Fibroblast of lung (primary cell): ENCODE results near the gene BSND. TPM values are rescaled to one million over a fixed set of nuclear protein-coding genes. Genes with fewer than 3 reads are reported as not detected.
A peak's percentile ranks its signal among the peaks of the same experiment; 100 is the strongest.

Experiments used
- DNase-seq, 2 donors: peaks; one replicate each; pipeline versions ENCODE4 v3.0.0 to v3.0.0-alpha.2; 2010; ENCODE audit warnings: low read depth in 2 of 2
- H2AFZ ChIP-seq: 2 replicates; pipeline ENCODE4 v1.5.1; 2012; ENCODE audit warnings: low read length, control low read depth, inconsistent platforms
- H3K27ac ChIP-seq: 2 replicates; pipeline ENCODE4 v1.5.1; 2011; ENCODE audit warnings: low read length, control low read depth; ENCODE audit not compliant: insufficient read depth
- H3K27me3 ChIP-seq: 2 replicates; pipeline ENCODE4 v1.5.1; 2011; ENCODE audit warnings: mild to moderate bottlenecking, low read length; ENCODE audit not compliant: control insufficient read depth, insufficient read depth
- H3K36me3 ChIP-seq: 2 replicates; pipeline ENCODE4 v1.5.1; 2011; ENCODE audit warnings: low read length; ENCODE audit not compliant: control insufficient read depth, insufficient read depth
- H3K4me1 ChIP-seq: 2 replicates; pipeline ENCODE4 v1.5.1; 2011; ENCODE audit warnings: low read length; ENCODE audit not compliant: control insufficient read depth, insufficient read depth; ENCODE audit errors: extremely low read depth
- H3K4me2 ChIP-seq: 2 replicates; pipeline ENCODE4 v1.5.1; 2011; ENCODE audit warnings: low read length, control low read depth; ENCODE audit not compliant: insufficient read depth; ENCODE audit errors: extremely low read depth
- H3K4me3 ChIP-seq, 4 experiments: fragments of 200-600 bp in 1 of 4; sonication (generic) in 1 of 4; replicated peaks in 1 of 4; 2 replicates each; pipeline ENCODE4 v1.5.1; 2011 to 2016; ENCODE audit warnings: low read length in 4 of 4, low read depth in 3 of 4, mild to moderate bottlenecking in 3 of 4, control low read depth in 2 of 4, inconsistent platforms in 1 of 4, mixed read lengths in 1 of 4; ENCODE audit not compliant: insufficient read depth in 1 of 4; ENCODE audit errors: control extremely low read depth in 1 of 4
- H3K79me2 ChIP-seq: 2 replicates; pipeline ENCODE4 v1.5.1; 2012; ENCODE audit warnings: mild to moderate bottlenecking, low read length, inconsistent platforms; ENCODE audit not compliant: control insufficient read depth, insufficient read depth
- H3K9ac ChIP-seq: 2 replicates; pipeline ENCODE4 v1.5.1; 2011; ENCODE audit warnings: mild to moderate bottlenecking, low read length, control low read depth; ENCODE audit not compliant: insufficient read depth
- H3K9me3 ChIP-seq: 2 replicates; pipeline ENCODE4 v1.5.1; 2012; ENCODE audit warnings: low read depth, low read length; ENCODE audit not compliant: control insufficient read depth, insufficient read depth
- H4K20me1 ChIP-seq: 2 replicates; pipeline ENCODE4 v1.5.1; 2011; ENCODE audit warnings: low read length; ENCODE audit not compliant: control insufficient read depth, insufficient read depth; ENCODE audit errors: extremely low read depth
- EZH2 ChIP-seq: IDR thresholded peaks from 2 replicates; pipeline ENCODE4 v1.5.1; 2012; ENCODE audit warnings: low read length, control low read depth, mild to moderate bottlenecking; ENCODE audit errors: missing control alignments
- polyA plus RNA-seq, 2 donors: library from polyadenylated mRNA; depleted of rRNA in 1 of 2; stranded (reverse) in 1 of 2; unstranded in 1 of 2; fragments of >200 nt; gene quantifications; 2 replicates each; pipeline ENCODE4 v1.2.1, GENCODE V29; 2011 to 2012; ENCODE audit warnings: missing spikeins in 1 of 2
- total RNA-seq: library from RNA; depleted of rRNA; stranded (reverse); fragments of >200 nt; gene quantifications from 2 replicates; pipeline ENCODE4 v1.2.1, GENCODE V29; 2014
- TF ChIP-seq, protein P1 (sequence below), 2 donors: IDR thresholded peaks in 1 of 2; conservative IDR thresholded peaks in 1 of 2; 1 replicate in 1 of 2; 2 replicates in 1 of 2; pipeline ENCODE4 v1.5.1; 2011 to 2012; ENCODE audit warnings: low read length in 2 of 2, control low read depth in 1 of 2, inconsistent platforms in 1 of 2, low read depth in 1 of 2, mild to moderate bottlenecking in 1 of 2

Gene BSND
- total and polyA plus RNA-seq, 2 donors (not counting 1 experiment from before 2014, with no cell fraction given) = not detected

DNA sequence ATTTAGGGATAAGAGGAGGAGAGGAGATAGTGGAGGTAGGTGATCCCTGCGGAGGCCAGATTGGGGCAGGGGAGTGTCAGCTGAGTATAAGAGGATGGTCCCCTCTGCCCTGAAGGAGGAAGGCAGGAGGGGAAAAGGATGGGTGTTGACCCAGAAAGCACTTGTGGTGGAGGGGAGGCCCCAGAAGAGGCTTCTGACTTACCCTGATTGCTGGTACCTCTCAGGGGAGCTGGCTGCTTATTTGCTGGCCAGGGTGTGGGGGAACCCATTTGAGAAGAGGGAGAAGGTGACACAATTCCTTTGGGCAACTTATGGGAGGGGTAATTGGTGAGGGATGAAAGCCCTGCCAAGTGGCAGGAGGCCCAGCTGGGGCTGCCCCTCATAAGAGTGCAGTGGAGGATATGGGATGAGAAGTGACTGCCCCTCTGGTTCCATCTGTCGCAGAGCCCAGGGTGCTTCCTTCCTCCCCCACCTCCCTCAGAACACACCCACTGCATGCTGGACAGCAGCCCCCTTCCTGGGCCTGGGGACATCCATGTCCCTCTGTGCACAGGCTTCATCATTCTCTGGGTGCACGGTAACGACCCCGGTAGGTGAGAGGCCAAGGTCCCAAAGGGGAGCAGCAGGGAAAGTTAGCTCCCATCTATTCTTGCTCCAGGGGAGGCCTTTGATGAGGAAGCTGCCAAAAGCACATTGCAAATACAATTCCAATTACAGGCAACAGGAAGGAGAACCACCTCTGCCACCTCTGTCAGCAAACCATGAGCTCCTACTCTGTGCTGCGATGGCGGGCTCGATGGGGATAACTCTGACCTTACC lies 39.2 kb downstream of the BSND start:
- peaks cover 75% of the 10 kb centered on the region for H3K27me3 ChIP-seq
- no peak for DNase-seq
- no peaks in the 10 kb centered on the region for H3K79me2 ChIP-seq
- no peak overlapping the region for H3K4me2 ChIP-seq
- no peaks in the 10 kb centered on the region for H4K20me1 ChIP-seq
- no peaks in the 10 kb centered on the region for H3K36me3 ChIP-seq
- H3K4me1 ChIP-seq = no peaks in the 10 kb centered on the region
- no peak overlapping the region for H2AFZ ChIP-seq
- no peaks in the 10 kb centered on the region for H3K9me3 ChIP-seq
- no peak overlapping the region for H3K27ac ChIP-seq
- TF ChIP-seq EZH2 = no peak
- TF ChIP-seq, protein P1, sequence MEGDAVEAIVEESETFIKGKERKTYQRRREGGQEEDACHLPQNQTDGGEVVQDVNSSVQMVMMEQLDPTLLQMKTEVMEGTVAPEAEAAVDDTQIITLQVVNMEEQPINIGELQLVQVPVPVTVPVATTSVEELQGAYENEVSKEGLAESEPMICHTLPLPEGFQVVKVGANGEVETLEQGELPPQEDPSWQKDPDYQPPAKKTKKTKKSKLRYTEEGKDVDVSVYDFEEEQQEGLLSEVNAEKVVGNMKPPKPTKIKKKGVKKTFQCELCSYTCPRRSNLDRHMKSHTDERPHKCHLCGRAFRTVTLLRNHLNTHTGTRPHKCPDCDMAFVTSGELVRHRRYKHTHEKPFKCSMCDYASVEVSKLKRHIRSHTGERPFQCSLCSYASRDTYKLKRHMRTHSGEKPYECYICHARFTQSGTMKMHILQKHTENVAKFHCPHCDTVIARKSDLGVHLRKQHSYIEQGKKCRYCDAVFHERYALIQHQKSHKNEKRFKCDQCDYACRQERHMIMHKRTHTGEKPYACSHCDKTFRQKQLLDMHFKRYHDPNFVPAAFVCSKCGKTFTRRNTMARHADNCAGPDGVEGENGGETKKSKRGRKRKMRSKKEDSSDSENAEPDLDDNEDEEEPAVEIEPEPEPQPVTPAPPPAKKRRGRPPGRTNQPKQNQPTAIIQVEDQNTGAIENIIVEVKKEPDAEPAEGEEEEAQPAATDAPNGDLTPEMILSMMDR (conservative IDR thresholded peaks at IDR 0.05 in 1 of 2, IDR thresholded peaks at IDR 0.05 in 1 of 2; ENCODE audit: low read depth in 1 of 2, low read length in 2 of 2) = no peak
- H3K9ac ChIP-seq = no peak overlapping the region
- no peak overlapping the region for H3K4me3 ChIP-seq

DNA sequence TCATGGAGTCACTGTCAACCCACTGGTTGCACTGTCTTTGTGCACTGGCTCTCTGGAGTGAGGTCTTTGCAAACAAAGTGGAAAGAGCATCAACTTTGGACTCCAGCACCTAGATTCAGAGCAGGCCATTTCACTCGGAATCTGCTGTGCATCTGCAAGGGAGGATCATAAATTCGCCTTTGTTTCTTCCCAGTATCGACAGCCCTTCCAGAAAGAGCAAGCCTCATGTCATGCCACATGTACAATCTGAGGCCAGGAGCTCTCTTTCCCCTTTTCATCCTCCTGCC lies 39.8 kb downstream of the BSND start:
- no peak for TF ChIP-seq EZH2
- TF ChIP-seq, protein P1 (conservative IDR thresholded peaks at IDR 0.05 in 1 of 2, IDR thresholded peaks at IDR 0.05 in 1 of 2; ENCODE audit: low read depth in 1 of 2, low read length in 2 of 2) = no peak
- Histone ChIP-seq H3K27ac (no peak overlapping the region), H3K9ac (no peak overlapping the region), H3K9me3 (no peaks in the 10 kb centered on the region), H3K27me3 (peaks cover 72% of the 10 kb centered on the region), H4K20me1 (no peaks in the 10 kb centered on the region), H3K4me3 (no peak overlapping the region), H3K36me3 (no peaks in the 10 kb centered on the region), H3K4me1 (no peaks in the 10 kb centered on the region), H2AFZ (no peak overlapping the region), H3K79me2 (no peaks in the 10 kb centered on the region), H3K4me2 (no peak overlapping the region)
- no peak for DNase-seq

DNA sequence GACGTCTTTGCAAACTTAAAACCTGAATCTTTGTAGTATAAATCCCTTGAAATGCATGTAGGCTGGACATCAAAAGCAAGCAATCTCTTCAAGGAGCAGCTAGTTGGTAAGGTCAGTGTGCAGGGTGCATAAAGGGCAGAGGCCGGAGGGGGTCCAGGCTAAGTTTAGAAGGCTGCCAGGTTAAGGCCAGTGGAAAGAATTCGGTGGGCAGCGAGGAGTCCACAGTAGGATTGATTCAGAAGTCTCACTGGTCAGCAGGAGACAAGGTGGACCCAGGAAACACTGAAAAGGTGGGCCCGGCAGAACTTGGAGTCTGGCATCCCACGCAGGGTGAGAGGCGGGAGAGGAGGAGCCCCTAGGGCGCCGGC lies 40.2 kb downstream of the BSND start:
- peaks cover 68% of the 10 kb centered on the region for H3K27me3 ChIP-seq
- no peak overlapping the region for H2AFZ ChIP-seq
- H3K27ac ChIP-seq = no peak overlapping the region
- no peak for DNase-seq
- peak overlapping the region in 1 of 4 experiments; percentile 51 for H3K4me3 ChIP-seq
- no peak overlapping the region for H3K9ac ChIP-seq
- TF ChIP-seq, protein P1 (conservative IDR thresholded peaks at IDR 0.05 in 1 of 2, IDR thresholded peaks at IDR 0.05 in 1 of 2; ENCODE audit: low read depth in 1 of 2, low read length in 2 of 2) = no peak
- TF ChIP-seq EZH2 = no peak
- H3K4me2 ChIP-seq = no peak overlapping the region
- H4K20me1 ChIP-seq = no peaks in the 10 kb centered on the region
- no peaks in the 10 kb centered on the region for H3K4me1 ChIP-seq
- no peaks in the 10 kb centered on the region for H3K79me2 ChIP-seq
- no peaks in the 10 kb centered on the region for H3K36me3 ChIP-seq
- no peaks in the 10 kb centered on the region for H3K9me3 ChIP-seq
